EL (cell line): Measurements from ENCODE around the gene RRP15.

Experiments
- DNase-seq: peaks from one replicate; pipeline ENCODE4 v3.0.0-alpha.2; 2016

The RRP15 gene

GRCh38 chr1:218364028-218364710 lies 79.1 kb downstream of the RRP15 start:
- DNase-seq, result no peak

DNA sequence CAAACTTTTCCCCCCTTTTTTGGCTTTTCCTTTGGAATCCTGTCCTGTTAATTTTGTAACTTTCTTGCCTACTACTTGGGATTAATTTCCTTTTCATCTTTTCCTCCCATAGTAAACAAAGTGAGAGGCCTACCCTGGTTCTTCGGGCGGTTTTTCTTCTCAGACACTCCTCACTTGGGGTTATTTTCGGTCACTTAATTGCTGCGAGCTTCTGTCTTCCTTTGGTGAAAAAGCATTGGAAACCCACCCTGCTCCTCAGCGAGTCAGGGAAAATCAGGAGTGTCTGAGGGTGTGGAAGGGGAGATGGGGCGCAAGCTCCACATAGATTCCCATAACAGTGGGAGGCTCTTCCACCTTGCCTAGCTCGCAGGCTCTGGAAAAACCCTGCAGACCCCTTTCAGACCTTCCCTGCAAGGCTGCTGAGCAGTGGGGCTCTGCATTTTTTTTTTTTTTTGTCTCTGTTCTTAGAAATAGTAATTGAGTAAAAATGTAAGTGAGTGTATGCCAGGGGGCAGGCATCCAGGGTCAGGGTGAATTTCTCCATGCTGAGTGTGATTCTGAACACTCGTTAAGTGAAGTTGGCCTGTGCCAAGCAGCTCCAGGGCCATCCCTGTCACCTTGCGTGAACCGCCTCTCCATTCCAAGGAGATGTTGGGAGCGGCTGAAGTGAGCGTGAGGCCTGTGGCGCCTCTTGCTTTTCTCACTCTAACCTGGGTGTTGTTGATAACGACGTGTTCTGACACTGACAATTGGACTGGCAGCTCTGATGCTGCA lies 80.3 kb downstream of the RRP15 start:
- DNase-seq, result peak; percentile 45

DNA sequence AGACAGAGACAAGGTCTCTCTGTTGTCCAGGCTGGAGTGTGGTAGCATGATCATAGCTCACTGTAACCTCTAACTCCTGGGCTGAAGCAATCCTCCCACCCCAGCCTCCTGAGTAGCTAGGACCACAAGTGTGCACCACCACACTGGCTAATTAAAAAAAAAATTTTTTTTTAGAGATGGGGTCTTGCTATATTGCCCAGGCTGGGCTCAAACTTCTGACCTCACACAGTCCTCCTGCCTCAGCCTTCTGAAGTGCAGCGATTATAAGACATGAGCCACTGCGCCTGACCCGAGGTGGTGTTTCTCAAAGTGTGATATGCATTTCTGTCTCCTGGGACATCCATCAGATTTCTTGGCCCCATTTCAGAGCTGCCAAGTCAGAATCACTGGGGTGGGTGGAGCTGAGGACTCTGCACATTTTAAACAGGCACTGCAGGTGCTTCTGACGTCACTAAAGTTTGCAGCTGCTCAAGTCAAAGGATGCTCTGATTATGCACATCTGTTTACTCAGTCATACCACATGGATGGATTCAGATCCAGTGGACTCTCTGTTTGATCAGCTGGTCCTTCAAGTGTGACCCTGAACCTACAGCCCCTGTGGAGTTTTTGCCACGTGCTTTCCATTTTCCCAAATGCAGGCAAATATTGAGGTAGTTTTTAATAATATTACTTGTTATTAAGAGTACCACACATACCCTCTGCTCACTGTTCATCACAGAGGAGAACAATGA lies 81.4 kb downstream of the RRP15 start:
- no peak for DNase-seq

GRCh38 chr1:218367118-218367517 lies 82.0 kb downstream of the RRP15 start:
- DNase-seq, result no peak

GRCh38 chr1:218368686-218369085 lies 83.6 kb downstream of the RRP15 start:
- no peak for DNase-seq

- DNase-seq, result peak; percentile 62
These were observed 84.8 kb downstream of the RRP15 start for GRCh38 chr1:218369688-218370511.

GRCh38 chr1:218371927-218372672 lies 87.0 kb downstream of the RRP15 start:
- DNase-seq, result no peak

- DNase-seq, result peak; percentile 60
These were observed 89.6 kb downstream of the RRP15 start for GRCh38 chr1:218374401-218375353.

GRCh38 chr1:218376722-218377121 lies 91.6 kb downstream of the RRP15 start:
- DNase-seq, result no peak

GRCh38 chr1:218377143-218377660 lies 92.1 kb downstream of the RRP15 start:
- DNase-seq, result peak; percentile 98

DNA sequence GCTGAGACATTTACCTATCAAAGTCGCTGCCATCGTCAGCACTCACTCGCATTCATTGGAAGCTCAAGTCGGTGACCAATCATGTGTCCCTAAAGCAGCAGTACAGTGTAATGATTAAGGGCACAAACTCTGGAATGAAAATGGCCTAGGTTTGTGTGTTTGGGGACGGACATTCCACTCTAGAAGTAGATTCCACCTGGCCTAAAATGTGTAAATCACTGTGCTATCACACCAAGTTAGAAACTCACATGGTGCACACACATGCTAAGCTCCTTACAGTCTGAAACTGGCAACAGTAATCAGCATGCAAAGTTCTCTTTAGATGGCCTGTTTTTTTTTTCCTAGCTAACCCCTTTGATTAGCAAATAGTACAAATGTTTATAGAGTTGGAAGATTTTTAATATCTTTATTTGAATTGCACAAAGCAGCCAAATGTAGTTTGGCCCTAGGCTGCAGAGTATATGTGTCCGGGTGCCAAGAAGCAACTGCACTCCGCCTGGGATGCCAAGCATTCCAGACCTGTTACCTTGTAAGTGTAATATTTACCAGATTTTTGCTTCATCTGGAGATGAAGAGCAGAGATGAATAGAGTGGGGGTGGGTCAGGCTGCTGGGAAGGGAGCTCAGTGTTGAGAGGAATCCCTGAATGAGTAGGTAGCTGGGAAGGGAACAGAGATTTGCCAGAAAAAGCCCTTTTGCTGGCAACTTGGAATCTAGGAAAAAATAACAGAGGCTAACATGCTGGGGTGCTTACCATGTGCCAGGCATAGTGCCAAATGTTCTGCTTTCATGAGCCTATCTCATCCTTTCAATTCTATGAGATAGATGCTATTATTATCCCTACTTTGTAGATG lies 95.3 kb downstream of the RRP15 start:
- DNase-seq, result peak; percentile 94

- no peak for DNase-seq
These were observed 97.2 kb downstream of the RRP15 start for GRCh38 chr1:218382261-218382660.

DNA sequence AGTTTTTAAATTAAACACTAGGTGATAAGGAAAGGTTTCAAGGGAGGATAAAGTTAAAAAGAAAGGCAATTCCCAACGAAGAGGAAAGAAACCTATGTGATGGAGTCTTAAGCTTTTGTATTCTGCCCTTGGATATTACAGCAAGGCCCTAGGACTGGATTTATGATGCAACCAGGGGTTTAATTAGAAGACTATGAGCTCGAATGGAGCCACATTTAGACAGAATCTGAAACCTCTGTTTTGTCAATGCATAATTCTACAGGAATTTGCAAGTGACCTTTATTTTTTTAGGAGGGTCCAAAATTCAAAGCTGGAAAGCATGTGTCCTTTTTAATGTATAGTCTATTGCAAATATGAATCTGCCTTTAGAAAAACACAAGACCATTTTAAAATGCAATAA lies 98.0 kb downstream of the RRP15 start:
- peak; percentile 31 for DNase-seq

DNA sequence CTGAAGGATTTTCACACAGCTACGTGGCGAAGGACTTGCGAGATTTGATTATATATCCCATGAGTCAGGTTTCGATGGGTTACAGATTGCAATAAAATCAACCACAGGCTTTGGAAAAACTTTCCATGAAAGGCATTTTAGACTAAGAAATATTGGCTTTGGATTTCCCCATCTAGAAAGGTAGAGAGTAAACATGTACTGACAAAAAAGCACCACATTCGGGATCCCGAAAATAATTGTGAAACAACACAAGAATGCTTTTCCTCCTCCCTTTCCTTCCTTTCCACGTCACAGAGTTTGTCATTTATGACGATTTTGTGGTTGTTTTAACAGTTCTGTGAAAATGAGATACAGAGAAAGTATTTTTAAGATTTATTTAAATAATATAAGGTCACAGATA lies 98.6 kb downstream of the RRP15 start:
- no peak for DNase-seq

GRCh38 chr1:218384581-218384993 lies 99.5 kb downstream of the RRP15 start:
- DNase-seq, result peak; percentile 65
